ENCODE results near the gene CORO7. TPM values are rescaled to one million over a fixed set of nuclear protein-coding genes. Genes with fewer than 3 reads are reported as not detected.

CORO7 gene
- total and polyA plus RNA-seq, 2 donors (not counting 1 experiment from before 2014, with no cell fraction given): 117 to 230 TPM

DNA sequence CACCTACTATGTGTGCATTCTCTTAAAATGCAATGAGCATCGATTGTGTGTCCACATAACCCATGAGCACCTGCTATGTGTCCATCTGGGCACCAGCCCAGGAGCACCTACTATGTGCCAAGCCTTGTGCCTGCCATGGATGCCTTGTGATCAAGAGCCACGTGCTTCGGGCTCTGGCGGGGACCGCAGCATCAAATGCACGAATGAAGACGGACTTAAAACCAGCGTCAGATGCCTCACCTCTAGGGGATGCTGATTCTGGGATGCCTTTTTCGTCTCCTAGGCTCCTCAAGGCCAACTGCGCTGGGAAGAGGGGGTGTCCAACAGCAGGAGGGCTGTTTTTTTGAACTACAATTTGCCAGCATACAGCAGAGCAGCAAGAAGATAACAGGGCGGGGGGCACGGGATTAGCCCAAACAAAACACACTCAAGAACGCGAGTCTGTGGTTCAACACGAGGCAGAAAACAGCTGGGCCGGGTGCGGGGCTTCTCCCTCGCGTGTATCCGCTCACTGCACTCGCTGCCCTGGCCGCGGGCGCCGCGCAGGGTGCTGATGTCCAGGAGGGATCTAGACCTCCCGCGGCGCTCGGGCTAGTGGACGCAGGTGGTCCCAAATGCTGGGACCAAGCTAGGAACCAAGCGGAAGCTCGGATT is 101.7 kb downstream of the CORO7 start:
- Mint-ChIP-seq H3K27me3 (peaks cover 11% of the 10 kb centered on the region), H3K4me1 (peaks cover 20% of the 10 kb centered on the region), H3K9me3 (ENCODE audit: insufficient read depth) (no peaks in the 10 kb centered on the region), H3K4me3 (peak overlapping the region; percentile 92), H3K27ac (peak overlapping the region; percentile 65)
- Histone ChIP-seq H3K79me2 (ENCODE audit: control insufficient read depth, insufficient read depth, low read length) (no peaks in the 10 kb centered on the region), H3K4me1 (ENCODE audit: control insufficient read depth in 2 of 2, insufficient read depth in 2 of 2, low read length in 2 of 2) (peaks cover 28 to 36% of the 10 kb centered on the region in 2 donors), H3K27me3 (replicated peaks in 1 of 4; ENCODE audit: control extremely low read depth in 1 of 4, control insufficient read depth in 3 of 4, insufficient read depth in 4 of 4, low read length in 3 of 4) (peaks cover 0 to 53% (median 22%) of the 10 kb centered on the region in 4 experiments), H3K4me3 (ENCODE audit: control extremely low read depth in 1 of 5, extremely low read depth in 1 of 5, insufficient read depth in 1 of 5, low read depth in 2 of 5, low read length in 4 of 5) (peak overlapping the region; percentile 11 to 65 (median 52)), H3K9me3 (ENCODE audit: control extremely low read depth in 1 of 3, control insufficient read depth in 2 of 3, insufficient read depth in 1 of 3, low read length in 2 of 3) (peaks cover 0 to 12% (median 0%) of the 10 kb centered on the region in 3 donors), H3K9ac (ENCODE audit: low read length) (peak overlapping the region; percentile 64), H3K4me2 (replicated peaks; ENCODE audit: low read depth, low read length, poor library complexity, severe bottlenecking) (peak overlapping the region; percentile 97), H3K27ac (ENCODE audit: low read length in 2 of 2) (no peak overlapping the region), H2AFZ (ENCODE audit: insufficient read depth, low read depth, low read length, poor library complexity, severe bottlenecking) (peak overlapping the region; percentile 69), H4K20me1 (ENCODE audit: control insufficient read depth, insufficient read depth, low read length, poor library complexity, severe bottlenecking) (no peaks in the 10 kb centered on the region), H3K36me3 (replicated peaks in 1 of 2; ENCODE audit: control extremely low read depth in 1 of 2, control insufficient read depth in 1 of 2, extremely low read depth in 1 of 2, insufficient read depth in 2 of 2, low read length in 1 of 2) (no peaks in the 10 kb centered on the region)
- DNase-seq: peak; percentile 64
- 4% methylated on average over 31 of the region's 33 CpGs for WGBS (ENCODE audit: insufficient coverage)
- ATAC-seq (ENCODE audit: low read depth): no peak
- TF ChIP-seq EZH2 (IDR thresholded peaks at IDR 0.05; ENCODE audit: borderline replicate concordance, insufficient read depth, low read depth, low read length, poor library complexity, severe bottlenecking): peak; percentile 99
- TF ChIP-seq, protein P1, sequence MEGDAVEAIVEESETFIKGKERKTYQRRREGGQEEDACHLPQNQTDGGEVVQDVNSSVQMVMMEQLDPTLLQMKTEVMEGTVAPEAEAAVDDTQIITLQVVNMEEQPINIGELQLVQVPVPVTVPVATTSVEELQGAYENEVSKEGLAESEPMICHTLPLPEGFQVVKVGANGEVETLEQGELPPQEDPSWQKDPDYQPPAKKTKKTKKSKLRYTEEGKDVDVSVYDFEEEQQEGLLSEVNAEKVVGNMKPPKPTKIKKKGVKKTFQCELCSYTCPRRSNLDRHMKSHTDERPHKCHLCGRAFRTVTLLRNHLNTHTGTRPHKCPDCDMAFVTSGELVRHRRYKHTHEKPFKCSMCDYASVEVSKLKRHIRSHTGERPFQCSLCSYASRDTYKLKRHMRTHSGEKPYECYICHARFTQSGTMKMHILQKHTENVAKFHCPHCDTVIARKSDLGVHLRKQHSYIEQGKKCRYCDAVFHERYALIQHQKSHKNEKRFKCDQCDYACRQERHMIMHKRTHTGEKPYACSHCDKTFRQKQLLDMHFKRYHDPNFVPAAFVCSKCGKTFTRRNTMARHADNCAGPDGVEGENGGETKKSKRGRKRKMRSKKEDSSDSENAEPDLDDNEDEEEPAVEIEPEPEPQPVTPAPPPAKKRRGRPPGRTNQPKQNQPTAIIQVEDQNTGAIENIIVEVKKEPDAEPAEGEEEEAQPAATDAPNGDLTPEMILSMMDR (IDR thresholded peaks at IDR 0.05): no peak
- ChIA-PET CTCF (interaction anchor here (15.7 kb wide), 1 partner anchor 14 kb away, joined by 165 read pairs; no protein-coding TSS in a partner anchor), POLR2A (no interaction called here)
- intact Hi-C loops (cut with micrococcal nuclease): no loop called here
